SU-DHL-6 (cell line): ENCODE data around the gene RAB1B.

Experiments
- CTCF ChIP-seq: fragments of 200-600 bp; sonication (generic); IDR thresholded peaks from one replicate; pipeline ENCODE4 v1.5.1; 2017; ENCODE audit warnings: antibody characterized with exemption, mild to moderate bottlenecking, low read length, moderate library complexity; ENCODE audit not compliant: insufficient read depth, poor library complexity, severe bottlenecking
- EZH2phosphoT487 ChIP-seq: fragments of 200-600 bp; sonication (generic), shearing (Covaris generic); conservative IDR thresholded peaks from 2 replicates; pipeline ENCODE4 v1.6.1; 2018; ENCODE audit warnings: mild to moderate bottlenecking, antibody characterized with exemption, low read length, moderate library complexity, mixed read lengths

GRCh38 chr11:66267039-66267378, 1.4 kb upstream of the RAB1B start:
- TF ChIP-seq CTCF = no peak
- no peak for TF ChIP-seq EZH2phosphoT487
